Measurements from ENCODE around the gene LSM7.

DNA sequence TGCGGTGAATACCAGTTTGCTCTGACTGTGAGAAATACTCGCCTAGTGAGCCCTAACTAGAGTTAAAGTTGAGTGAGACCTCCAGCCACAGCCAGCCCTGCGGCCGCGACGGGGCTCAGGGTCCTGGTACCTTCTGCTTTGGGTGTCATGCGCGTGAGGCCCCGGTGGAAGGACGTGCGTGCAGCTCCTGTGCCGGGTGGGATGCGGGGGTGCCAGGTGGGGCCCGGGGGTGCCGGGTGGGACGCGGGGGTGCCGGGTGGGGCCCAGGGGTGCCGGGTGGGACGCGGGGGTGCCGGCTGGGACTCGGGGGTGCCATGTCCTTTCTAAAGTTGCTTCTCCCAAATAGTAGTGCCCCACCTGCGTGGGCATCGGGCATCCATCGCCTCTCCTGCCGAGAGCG lies 23.2 kb upstream of the LSM7 start:
- TF ChIP-seq POLR2A (IDR thresholded peaks at IDR 0.05) (no peak), POLR2AphosphoS5 (IDR thresholded peaks at IDR 0.05) (no peak), EP300 (IDR thresholded peaks at IDR 0.05) (no peak)
- TF ChIP-seq, protein P1, sequence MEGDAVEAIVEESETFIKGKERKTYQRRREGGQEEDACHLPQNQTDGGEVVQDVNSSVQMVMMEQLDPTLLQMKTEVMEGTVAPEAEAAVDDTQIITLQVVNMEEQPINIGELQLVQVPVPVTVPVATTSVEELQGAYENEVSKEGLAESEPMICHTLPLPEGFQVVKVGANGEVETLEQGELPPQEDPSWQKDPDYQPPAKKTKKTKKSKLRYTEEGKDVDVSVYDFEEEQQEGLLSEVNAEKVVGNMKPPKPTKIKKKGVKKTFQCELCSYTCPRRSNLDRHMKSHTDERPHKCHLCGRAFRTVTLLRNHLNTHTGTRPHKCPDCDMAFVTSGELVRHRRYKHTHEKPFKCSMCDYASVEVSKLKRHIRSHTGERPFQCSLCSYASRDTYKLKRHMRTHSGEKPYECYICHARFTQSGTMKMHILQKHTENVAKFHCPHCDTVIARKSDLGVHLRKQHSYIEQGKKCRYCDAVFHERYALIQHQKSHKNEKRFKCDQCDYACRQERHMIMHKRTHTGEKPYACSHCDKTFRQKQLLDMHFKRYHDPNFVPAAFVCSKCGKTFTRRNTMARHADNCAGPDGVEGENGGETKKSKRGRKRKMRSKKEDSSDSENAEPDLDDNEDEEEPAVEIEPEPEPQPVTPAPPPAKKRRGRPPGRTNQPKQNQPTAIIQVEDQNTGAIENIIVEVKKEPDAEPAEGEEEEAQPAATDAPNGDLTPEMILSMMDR (IDR thresholded peaks at IDR 0.05): no peak
